Stimulated activated CD4-positive, alpha-beta T cell treated with anti-CD3 and anti-CD28 coated beads, Interleukin-12 subunit alpha, Interleukin-12 subunit beta, amount 100 ng/mL, for 48 hours (primary cell): Measurements from ENCODE around the gene CHAC1.
"Not testable (repeated sequence)": the region's sequence is repeated elsewhere in the genome, so short reads cannot be mapped to it uniquely, and the experiment has no call there.

Source experiments
- DNase-seq, 3 donors: peaks; one replicate each; pipeline ENCODE4 v3.0.0-alpha.2; 2020; ENCODE audit warnings: low read depth in 2 of 3, low spot score in 1 of 3

The CHAC1 gene

DNA sequence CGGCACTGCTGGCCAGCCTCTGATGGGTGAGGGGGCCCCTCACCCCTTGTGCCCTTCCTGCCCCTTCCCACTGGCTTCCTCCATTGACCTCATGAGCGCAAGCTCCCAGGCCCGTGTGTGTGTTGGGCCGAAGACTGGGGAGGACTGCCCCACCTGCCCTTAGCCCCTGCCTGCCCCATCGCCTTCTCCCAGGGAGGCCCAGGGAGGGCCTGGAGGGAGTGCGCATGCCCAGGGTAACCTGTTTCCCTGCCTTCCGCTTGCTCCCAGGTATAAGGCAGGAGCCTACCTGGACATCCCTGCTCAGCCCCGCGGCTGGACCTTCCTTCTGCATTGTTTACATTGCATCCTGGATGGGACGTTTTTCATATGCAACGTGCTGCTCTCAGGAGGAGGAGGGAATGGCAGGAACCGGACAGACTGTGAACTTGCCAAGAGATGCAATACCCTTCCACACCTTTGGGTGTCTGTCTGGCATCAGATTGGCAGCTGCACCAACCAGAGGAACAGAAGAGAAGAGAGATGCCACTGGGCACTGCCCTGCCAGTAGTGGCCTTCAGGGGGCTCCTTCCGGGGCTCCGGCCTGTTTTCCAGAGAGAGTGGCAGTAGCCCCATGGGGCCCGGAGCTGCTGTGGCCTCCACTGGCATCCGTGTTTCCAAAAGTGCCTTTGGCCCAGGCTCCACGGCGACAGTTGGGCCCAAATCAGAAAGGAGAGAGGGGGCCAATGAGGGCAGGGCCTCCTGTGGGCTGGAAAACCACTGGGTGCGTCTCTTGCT is 15.3 kb upstream of the CHAC1 start:
- DNase-seq: no peak

DNA sequence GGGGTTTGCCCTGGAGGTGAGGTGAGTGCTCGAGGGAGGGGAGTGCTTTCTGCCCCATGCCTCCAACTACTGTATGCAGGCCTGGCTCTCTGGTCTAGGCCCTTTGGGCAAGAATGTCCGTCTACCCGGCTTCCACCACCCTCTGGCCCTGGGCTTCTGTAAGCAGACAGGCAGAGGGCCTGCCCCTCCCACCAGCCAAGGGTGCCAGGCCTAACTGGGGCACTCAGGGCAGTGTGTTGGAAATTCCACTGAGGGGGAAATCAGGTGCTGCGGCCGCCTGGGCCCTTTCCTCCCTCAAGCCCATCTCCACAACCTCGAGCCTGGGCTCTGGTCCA is 14.8 kb upstream of the CHAC1 start:
- DNase-seq: no peak

DNA sequence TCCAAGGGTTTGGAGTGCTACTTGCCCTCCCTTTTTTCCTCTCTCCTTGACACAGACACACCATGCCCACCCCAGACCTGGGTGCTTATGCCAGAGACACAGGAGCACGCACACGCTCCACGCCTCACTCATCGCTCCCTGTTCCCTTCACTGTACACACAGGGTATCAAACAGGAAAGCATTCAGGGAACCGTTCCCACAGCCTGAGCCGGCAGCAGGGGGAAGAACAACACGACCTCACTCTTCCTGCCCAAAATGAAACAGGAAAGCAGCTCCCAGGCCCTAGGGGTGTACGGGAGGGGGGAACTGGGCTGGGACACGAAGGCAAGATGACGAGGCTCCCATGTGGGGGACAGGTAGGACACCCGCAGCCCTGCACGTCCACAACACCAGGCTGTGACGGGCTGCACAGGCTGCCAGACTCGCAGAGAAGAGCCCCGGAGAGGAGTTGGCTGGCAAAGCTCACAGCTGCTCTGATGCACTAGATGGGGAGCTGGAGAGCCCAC is 12.9 kb upstream of the CHAC1 start:
- no peak for DNase-seq

DNA sequence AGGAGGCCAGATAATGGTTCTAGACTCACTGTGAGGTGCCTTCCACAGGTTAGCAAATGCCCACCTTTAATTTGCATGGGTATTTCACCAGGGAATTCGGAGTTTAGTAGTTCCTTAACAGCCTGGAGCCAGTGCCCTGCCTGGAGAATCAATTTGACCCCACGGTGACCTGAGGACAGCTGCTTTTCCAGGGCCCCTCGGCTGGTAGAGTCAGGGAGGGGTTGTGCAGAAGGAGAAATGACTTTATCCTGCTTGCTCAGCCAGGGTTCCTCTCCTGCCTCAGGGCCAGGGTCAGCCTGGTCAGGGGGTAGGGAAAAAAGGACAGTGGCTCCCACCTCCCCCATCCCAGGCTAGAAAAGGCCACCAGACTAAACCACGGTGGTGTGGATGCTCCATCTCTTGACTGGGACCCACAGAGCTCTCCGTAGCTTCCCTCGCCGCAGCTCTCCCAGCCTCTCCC is 12.2 kb upstream of the CHAC1 start:
- DNase-seq: no peak

DNA sequence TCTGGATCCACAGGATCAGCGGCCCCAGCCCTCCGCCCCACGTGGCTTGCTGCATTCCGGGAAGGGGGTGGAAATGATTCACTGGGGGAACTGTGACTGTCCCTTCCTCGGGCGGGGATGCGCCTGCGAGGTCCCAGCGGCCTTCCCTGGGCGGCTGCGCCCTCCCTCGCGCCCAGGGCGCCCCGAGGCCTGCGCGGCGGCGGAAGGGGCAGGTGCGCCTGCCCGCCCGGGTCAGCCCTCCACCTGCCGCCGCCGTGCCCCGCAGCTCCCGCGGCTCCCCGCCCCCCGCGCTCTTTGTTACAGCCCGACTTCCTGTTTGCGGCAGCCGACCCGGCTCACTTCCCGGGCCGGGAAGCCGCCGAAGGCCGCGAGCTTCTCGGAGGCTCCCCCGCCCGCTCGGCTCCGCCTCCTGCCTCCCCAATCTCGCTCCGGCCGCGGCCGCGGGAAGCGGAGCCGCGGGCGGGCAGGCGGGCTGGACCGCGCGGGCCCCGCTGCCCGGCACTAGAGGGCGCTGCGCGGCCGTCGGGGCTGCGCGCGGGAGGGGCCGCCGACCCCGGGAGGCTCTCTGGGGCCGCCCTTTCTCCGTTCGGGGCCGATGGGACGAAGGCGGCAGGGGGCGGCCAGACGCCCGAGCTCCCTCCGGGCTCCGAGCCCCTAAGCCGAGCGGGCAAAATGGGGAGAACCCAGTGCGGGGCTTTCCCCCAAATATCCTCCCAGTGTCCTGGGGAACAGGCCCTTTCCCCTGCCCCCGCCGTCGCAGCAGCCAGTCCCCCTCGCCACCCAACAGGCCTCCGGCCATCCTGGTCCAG is 11.5 kb upstream of the CHAC1 start:
- DNase-seq: peak; percentile 33 to 60 (median 42)

DNA sequence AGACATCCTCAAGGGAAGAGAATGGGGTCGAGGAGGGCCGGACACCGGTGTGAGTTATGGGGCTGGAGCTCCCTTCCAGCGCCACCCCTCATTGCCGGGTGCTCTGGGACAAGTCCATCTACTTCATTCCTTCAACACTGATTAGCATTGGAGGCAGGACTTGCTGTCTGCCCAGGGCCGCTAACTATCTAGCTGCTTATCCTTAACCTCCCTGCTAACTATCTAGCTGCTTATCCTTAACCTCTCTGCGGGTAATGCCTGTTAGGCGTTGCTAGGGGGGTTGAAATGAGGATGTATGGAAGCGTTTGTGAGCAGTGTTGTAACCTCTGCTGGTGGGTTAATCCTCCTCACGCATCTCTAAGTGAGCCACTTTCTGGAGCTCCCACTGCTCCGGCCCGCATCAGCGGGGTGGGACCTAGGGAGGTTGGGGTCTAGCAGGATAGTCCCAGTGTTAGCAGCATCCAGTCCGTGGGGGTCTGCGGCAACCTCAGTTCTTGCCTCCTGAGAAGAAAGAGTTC is 10.9 kb upstream of the CHAC1 start:
- DNase-seq: no peak

DNA sequence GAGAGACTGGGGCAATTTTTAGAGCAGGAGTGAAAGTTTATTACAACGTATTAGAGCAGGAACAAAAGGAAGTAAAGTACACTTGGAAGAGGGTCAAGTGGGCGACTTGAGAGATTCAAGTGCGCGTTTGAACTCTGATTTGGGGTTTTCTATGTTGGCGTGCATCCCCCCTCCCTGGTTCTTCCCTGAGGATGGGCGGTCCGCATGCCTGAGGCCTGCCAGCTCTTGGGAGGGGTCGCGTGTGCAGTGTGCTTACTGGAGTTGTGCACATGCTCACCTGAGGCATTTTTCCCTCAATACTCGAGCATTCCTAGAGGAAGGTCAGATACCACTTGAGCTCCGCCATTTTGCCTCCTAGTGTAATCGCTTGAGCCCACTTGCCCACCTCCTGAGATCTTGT is 10.4 kb upstream of the CHAC1 start:
- DNase-seq: no peak

DNA sequence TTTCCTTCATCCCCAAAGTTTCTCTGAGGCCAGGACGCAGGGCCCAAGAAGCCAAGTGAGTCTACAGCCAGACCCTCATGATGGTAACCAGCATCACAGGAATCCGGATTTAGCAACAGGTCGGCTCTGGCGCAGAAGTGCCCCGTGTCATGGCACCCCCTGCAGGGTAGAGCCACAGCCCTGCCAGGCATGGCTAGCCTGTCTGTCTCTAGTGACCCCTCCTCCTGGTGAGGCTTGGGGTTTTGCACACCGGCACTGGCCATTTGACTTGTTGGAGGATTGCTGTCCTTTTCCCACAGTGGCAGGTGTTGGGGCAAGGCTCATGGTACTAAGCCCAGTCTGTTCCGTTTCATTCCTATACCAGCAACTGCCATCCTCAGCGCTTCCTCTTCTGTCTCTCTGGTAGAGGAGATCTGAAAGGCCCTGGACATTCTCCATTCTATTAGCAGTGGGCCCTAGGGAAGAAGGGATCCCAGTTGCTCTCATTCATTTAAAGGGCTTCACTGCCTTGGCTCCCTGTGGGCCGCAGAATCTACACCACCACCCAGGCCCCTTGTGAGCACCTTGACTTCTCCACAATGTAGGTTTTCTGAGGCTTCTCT is 9.4 kb upstream of the CHAC1 start:
- DNase-seq: no peak

DNA sequence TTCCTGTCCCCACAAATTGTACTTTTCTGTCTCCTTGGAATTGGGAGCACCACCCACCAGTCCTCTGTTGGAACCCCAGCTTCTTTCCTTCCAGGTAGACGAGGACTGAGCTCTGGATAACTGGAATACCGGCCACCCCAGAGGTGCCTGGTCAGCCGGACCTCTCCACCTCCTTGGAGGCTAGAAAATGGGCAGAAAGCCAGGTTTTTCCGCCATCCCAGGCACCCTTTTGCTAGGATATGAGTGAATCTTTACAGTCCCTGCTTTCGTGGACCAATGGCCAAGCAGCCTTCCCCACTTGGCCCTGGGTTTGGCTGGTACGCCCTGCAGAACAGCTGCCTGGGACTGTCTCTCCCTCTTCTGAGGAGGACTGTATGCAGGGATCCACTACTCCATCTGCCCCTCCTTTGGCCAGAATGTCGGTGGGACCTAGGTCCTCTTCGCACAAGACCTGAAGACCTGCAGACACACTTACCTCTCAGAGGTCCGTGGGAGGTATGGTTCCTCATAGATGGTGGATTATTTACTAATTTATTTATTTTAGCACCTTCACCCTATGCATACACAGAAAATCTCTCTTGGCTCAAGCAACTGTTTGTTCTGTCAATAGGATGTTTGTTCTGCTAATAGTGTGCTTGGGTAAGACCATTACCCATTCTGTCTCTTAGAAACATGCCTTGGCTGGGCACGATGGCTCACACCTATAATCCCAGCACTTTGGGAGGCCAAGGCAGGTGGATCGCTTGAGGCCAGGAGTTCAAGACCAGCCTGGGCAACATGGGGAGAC is 8.6 kb upstream of the CHAC1 start:
- DNase-seq: no peak

DNA sequence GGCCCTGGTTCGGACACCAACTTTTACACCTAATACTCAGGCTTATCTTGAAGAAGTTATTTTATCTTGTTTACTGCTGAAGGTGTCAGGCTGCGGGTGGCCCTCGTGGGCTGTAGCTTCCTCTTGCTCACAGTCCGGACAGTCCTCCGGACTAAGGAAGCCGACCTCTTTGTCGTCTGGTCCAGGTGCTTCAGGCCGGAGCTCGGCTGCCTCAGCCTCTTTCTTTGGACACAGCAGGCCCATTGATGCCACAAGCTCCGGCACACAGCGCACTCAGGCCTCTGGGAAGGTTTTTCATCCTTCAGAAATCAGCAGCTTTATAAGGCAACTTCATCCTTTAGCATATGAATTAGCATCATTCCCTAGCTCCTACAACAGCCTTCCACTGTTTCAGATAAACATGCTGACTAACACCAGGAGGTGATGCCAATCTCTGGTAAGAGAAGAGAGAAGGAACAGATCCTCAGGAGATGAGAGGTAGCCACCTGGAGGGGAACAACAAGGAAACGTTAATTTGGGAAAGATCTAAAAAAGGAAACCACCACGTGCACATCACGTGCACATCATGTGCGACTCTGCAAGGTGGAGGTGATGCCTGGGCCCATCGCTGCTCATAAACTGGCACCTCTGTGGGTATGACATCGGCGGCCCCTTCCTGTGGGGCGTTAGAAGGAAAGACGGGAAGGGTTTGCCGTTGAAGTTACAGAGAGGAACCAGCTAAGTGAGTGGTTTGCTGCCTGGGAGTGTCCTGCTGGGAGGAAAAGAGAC is 4.4 kb upstream of the CHAC1 start:
- no peak for DNase-seq

DNA sequence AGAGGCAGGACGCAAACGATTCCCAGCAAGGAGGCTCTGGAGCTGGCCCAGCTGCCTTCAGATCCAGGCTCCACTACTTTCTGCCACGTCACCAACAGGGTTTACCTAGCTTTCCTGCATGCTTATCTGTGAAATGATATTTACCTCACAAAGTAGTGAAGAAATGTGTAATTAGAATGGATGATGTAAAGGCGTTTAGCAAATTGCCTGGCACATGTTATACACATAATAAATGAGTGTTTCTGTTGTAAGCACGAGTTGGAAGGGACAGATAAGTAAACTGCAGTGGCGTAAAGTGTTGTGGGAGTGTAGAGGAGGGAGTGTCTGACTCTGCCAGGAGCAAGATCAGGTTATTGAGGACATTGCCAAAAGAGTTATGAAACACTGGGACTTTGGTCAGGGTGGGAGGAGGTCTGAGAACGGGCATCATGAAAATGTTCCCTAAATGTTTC is 3.5 kb upstream of the CHAC1 start:
- no peak for DNase-seq

DNA sequence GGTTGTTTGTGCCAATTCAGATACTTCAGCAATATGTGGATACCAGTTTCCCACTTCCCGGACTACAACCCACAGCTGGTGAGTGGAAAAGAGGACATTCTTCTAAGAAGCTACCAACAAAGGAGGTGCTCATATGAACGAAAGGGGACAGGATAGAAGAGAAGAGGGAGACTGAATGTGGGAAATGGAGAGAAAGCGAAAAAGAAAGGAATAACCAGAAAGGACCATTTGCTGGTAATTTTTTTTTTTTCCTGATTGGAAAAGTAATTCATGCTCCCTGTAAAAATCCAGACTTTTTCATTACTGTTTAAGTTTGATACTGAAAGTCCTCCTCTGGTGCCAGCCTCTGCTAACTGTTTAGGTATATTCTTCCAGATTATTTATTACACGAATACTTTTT is 1.5 kb upstream of the CHAC1 start:
- no peak for DNase-seq

DNA sequence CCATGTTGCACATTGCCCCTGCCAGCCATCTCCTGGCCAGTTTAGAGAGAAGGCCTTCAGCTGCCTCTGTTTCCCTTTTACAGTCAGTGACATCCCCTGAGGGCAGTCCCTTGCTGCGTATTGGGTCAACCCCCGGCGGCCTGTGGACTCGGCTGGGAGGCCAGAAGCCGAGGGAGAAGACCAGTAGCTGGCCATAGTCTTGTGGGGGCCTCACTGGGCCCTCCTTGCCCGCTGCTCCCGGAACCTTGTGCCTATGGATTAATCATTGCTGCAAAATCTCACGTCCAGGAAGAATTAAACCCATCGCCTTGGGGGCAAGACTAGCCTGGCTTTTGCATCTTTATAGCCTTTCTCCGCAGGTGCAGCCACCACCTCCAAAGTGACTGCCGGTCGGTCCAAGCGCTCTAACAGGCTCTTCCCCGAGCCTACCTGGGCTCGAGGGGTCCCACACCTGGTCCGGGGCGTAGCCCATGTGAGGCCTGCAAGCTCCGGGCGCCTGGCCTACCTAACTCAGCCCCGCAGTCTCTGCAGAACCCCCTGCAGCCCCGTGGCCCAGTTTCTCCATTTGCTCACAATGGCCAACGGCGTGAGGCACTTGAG is 870 bp upstream of the CHAC1 start:
- no peak for DNase-seq

DNA sequence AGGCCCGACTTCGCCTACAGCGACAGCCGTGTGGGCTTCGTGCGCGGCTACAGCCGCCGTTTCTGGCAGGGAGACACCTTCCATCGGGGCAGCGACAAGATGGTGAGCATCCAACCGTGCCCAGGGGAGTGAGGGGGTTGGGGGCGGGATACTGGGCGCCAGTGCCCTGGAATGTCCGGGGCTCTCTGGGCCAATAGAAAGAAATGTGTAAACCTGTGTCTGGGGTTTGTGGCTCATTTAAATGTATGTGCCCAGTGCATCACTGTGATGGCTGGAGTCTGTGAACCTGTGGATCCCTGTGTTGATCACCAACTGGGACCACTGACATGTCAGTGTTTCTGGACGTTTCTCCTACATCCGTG is 423 bp downstream of the CHAC1 start:
- DNase-seq: no peak

DNA sequence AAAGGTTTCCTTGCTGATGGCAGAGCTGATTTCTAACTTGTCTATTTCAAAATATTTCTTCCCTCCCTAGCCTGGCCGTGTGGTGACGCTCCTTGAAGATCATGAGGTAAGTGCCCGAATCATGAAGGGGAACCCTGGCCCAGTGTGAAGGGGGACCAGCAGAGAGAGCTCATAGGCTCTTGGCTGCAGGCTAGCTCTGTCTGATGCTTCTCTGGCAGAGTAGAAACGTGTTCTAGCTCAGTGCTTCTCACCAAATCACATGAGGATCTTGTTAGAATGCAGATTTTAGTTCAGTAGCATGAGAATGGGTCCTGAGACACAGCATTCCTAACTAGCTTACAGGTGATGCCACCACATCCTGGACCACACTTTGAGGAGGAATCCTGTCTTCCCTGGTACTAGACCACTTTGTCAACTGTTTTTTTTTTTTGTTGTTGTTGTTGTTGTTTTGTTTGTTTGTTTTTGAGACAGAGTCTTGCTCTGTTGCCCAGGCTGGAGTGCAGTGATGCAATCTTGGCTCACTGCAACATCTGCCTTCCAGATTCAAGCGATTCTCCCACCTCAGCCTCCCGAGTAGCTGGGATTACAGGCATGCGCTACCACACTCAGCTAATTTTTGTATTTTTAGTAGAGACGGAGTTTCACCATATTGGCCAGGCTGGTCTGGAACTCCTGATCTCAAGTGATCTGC is 1.0 kb downstream of the CHAC1 start:
- DNase-seq: not testable (repeated sequence)

DNA sequence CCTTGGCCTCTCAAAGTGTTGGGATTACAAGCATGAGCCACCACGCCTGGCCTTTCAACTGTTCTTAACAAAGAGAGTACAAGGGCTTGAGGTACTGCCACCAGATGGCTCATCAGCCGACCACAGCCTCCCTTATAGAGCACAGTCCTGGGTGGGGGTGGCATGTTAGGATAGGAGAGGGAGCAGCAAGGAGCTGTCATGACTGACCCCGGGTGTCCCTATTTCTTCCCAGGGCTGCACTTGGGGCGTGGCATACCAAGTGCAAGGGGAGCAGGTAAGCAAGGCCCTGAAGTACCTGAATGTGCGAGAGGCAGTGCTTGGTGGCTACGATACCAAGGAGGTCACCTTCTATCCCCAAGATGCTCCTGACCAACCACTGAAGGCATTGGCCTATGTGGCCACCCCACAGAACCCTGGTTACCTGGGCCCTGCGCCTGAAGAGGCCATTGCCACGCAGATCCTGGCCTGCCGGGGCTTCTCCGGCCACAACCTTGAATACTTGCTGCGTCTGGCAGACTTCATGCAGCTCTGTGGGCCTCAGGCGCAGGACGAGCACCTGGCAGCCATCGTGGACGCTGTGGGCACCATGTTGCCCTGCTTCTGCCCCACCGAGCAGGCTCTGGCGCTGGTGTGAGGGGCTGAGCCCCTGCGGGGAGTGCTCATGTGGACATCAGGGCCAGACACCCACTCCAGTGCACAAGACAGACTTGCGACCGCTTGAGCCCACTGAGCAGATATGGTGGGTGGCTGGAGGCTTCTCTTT is 2.1 kb downstream of the CHAC1 start:
- DNase-seq: no peak

DNA sequence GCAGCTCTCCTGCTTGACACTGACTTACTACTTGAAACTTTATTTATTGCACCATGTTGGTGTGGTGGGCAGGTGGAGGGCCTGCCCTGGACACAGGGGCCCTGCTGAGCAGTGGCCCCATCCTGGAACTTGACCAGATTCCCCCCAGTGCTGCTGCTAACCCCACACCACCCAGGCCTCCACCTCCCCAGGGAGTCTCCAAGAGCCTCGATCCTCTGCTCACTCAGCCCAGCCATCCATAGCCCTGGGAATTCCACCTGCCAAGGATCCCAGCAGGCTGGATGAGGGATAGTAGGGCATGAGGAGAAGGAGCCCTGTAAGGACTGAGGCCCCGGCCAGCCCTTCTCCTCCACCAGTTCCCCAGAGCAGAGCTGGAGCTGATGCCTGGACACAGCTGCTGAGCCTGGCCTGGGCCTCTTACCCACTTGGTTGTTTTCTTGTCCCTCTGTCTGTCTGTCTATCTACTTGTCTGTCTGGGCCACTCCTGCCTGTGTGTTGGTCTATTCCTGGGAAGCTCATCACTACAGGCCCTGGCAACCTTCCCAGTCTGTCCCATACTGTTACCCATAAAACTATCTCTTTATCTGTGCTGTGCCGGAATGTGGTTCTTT is 2.8 kb downstream of the CHAC1 start:
- DNase-seq: no peak

DNA sequence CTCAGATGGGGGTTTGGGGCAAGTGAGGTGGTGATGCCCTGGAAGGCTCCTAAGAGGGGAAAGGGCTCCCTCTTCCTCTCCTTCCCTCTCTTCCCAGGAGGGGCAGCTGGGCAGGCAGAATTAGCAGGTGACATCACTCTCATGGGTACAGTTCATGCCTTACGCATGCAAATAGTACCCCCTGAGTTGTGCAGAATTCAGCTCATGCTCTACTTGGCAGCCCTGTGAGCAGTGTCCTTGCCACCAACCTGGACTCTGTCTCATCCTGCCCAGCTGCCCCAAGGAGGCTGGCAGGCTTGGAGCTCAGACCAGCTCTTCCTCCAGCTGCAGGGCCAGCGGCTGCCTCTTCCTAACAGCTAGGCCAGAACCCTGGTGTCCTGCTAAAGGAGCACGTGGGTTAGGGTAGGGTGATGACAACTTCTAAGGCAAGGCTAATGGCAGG is 3.3 kb downstream of the CHAC1 start:
- DNase-seq: no peak
